Epidermal melanocyte (primary cell): ENCODE results near the gene CHM.
"Not testable (repeated sequence)": the region's sequence is repeated elsewhere in the genome, so short reads cannot be mapped to it uniquely, and the experiment has no call there.

Experiments
- DNase-seq: peaks from one replicate; pipeline ENCODE4 v3.0.0; 2011; ENCODE audit warnings: low spot score; ENCODE audit not compliant: insufficient read length

CHM gene

GRCh38 chrX:86047174-86047935 lies at the start of gene CHM:
Gene CHM, minus strand, starts transcription at chrX:86047558. Its CDS starts 26 bp downstream, at chrX:86047532.
- DNase-seq, result peak; percentile 54

GRCh38 chrX:86078650-86079049 lies 31.3 kb upstream of the CHM start:
- no peak for DNase-seq

GRCh38 chrX:86066998-86067397 lies 19.6 kb upstream of the CHM start:
- DNase-seq, result no peak

GRCh38 chrX:86061407-86061806 lies 14.0 kb upstream of the CHM start:
- no peak for DNase-seq

GRCh38 chrX:86051741-86052140 lies 4.4 kb upstream of the CHM start:
- DNase-seq, result no peak

- DNase-seq, result no peak
These were observed 550 bp upstream of the CHM start for GRCh38 chrX:86047936-86048280.

- DNase-seq, result no peak
These were observed 3.1 kb downstream of the CHM start for GRCh38 chrX:86044216-86044615.

GRCh38 chrX:86039625-86040568 lies 7.5 kb downstream of the CHM start:
- no peak for DNase-seq

GRCh38 chrX:86033385-86033784 lies 14.0 kb downstream of the CHM start:
- no peak for DNase-seq

- DNase-seq, result no peak
These were observed 18.7 kb downstream of the CHM start for GRCh38 chrX:86028681-86029080.

- DNase-seq, result no peak
These were observed 23.5 kb downstream of the CHM start for GRCh38 chrX:86023811-86024210.

GRCh38 chrX:86021652-86022289 lies 25.6 kb downstream of the CHM start:
- DNase-seq, result no peak

- DNase-seq, result no peak
These were observed 31.2 kb downstream of the CHM start for GRCh38 chrX:86016139-86016538.

GRCh38 chrX:86014959-86015358 lies 32.4 kb downstream of the CHM start:
- DNase-seq, result not testable (repeated sequence)

GRCh38 chrX:86014421-86014820 lies 32.9 kb downstream of the CHM start:
- no peak for DNase-seq

GRCh38 chrX:86013792-86014191 lies 33.6 kb downstream of the CHM start:
- no peak for DNase-seq

- no peak for DNase-seq
These were observed 35.2 kb downstream of the CHM start for GRCh38 chrX:86012188-86012587.

GRCh38 chrX:86009803-86010202 lies 37.6 kb downstream of the CHM start:
- not testable (repeated sequence) for DNase-seq

GRCh38 chrX:86007891-86008290 lies 39.5 kb downstream of the CHM start:
- not testable (repeated sequence) for DNase-seq

- DNase-seq, result no peak
These were observed 45.1 kb downstream of the CHM start for GRCh38 chrX:86002076-86002896.

- no peak for DNase-seq
These were observed 48.4 kb downstream of the CHM start for GRCh38 chrX:85998954-85999353.
